Fibroblast of lung (primary cell): ENCODE measurements around the gene UPF2.

ENCODE experiments used
- CTCF ChIP-seq, 2 donors: IDR thresholded peaks in 1 of 2; conservative IDR thresholded peaks in 1 of 2; 1 replicate in 1 of 2; 2 replicates in 1 of 2; pipeline ENCODE4 v1.5.1; 2011 to 2012; ENCODE audit warnings: low read length in 2 of 2, control low read depth in 1 of 2, inconsistent platforms in 1 of 2, low read depth in 1 of 2, mild to moderate bottlenecking in 1 of 2
- EZH2 ChIP-seq: IDR thresholded peaks from 2 replicates; pipeline ENCODE4 v1.5.1; 2012; ENCODE audit warnings: low read length, control low read depth, mild to moderate bottlenecking; ENCODE audit errors: missing control alignments

- TF ChIP-seq CTCF (conservative IDR thresholded peaks at IDR 0.05 in 1 of 2, IDR thresholded peaks at IDR 0.05 in 1 of 2; ENCODE audit: low read depth in 1 of 2, low read length in 2 of 2) (no peak), EZH2 (no peak)
Observed at GRCh38 chr10:12081470-12081869, 38.9 kb upstream of the UPF2 start.
